Thyroid gland (tissue), 4 donors: ENCODE measurements around the gene JUNB.

Source experiments
- CTCF ChIP-seq, 6 experiments: fragments of 200-600 bp in 3 of 6; fragments of 450-650 bp in 3 of 6; sonication (generic) in 3 of 6; IDR thresholded peaks; one replicate each; pipeline ENCODE4 v1.5.1; 2016 to 2019; ENCODE audit warnings: antibody characterized with exemption in 6 of 6, mild to moderate bottlenecking in 2 of 6, inconsistent platforms in 1 of 6, moderate library complexity in 1 of 6
- POLR2A ChIP-seq, 2 donors: fragments of 450-650 bp; IDR thresholded peaks; one replicate each; pipeline ENCODE4 v1.6.1; 2017; ENCODE audit warnings: antibody characterized with exemption in 2 of 2, mild to moderate bottlenecking in 2 of 2, moderate library complexity in 1 of 2

- TF ChIP-seq CTCF (IDR thresholded peaks at IDR 0.05) = no peak
- no peak for TF ChIP-seq POLR2A (IDR thresholded peaks at IDR 0.05)
These were observed 49.8 kb downstream of the JUNB start for GRCh38 chr19:12841094-12841493.
